Loucy (cell line): ENCODE data around the gene MEAK7.

Source experiments
- H2AFZ ChIP-seq: fragments of 200-600 bp; sonication (generic); 2 replicates; pipeline ENCODE4 v1.6.0; 2016; ENCODE audit warnings: antibody characterized with exemption, mild to moderate bottlenecking, low read length, moderate library complexity
- H3F3A ChIP-seq: fragments of 200-600 bp; 2 replicates; pipeline ENCODE4 v1.6.0; 2016; ENCODE audit warnings: antibody characterized with exemption, low read depth, mild to moderate bottlenecking
- H3K27me3 ChIP-seq: fragments of 200-600 bp; sonication (generic); 2 replicates; pipeline ENCODE4 v1.6.1; 2014; ENCODE audit warnings: low read length, mild to moderate bottlenecking; ENCODE audit not compliant: insufficient read depth, poor library complexity, severe bottlenecking
- H3K36me3 ChIP-seq: fragments of 200-600 bp; sonication (generic); 2 replicates; pipeline ENCODE4 v1.6.1; 2016; ENCODE audit warnings: low read length; ENCODE audit not compliant: insufficient read depth
- H3K4me1 ChIP-seq: fragments of 200-600 bp; sonication (generic); 2 replicates; pipeline ENCODE4 v1.5.1; 2014; ENCODE audit warnings: low read length, mild to moderate bottlenecking; ENCODE audit not compliant: insufficient read depth, poor library complexity, severe bottlenecking
- H3K4me2 ChIP-seq: fragments of 200-600 bp; sonication (generic); 2 replicates; pipeline ENCODE4 v1.6.0; 2014; ENCODE audit warnings: antibody characterized with exemption, low read length, low read depth, mild to moderate bottlenecking; ENCODE audit not compliant: poor library complexity, severe bottlenecking
- H3K4me3 ChIP-seq: fragments of 200-600 bp; sonication (generic); 2 replicates; pipeline ENCODE4 v1.5.1; 2014; ENCODE audit warnings: low read length, mild to moderate bottlenecking, mixed read lengths; ENCODE audit not compliant: poor library complexity, severe bottlenecking
- H3K79me2 ChIP-seq: fragments of 200-600 bp; sonication (generic); 2 replicates; pipeline ENCODE4 v1.6.1; 2014; ENCODE audit warnings: low read length; ENCODE audit not compliant: insufficient read depth
- H3K9ac ChIP-seq: fragments of 200-600 bp; sonication (generic); 2 replicates; pipeline ENCODE4 v1.6.0; 2014; ENCODE audit warnings: mild to moderate bottlenecking, low read depth, low read length, moderate library complexity; ENCODE audit not compliant: poor library complexity, severe bottlenecking
- H3K9me2 ChIP-seq: fragments of 200-600 bp; sonication (generic); replicated peaks from 2 replicates; pipeline ENCODE4 v1.6.1; 2016; ENCODE audit warnings: low read depth, low read length, mixed read lengths
- H3K9me3 ChIP-seq: fragments of 200-600 bp; sonication (generic); 2 replicates; pipeline ENCODE4 v1.6.1; 2014; ENCODE audit warnings: mild to moderate bottlenecking, antibody characterized with exemption, low read length, low read depth; ENCODE audit not compliant: insufficient read depth
- H4K20me1 ChIP-seq: fragments of 200-600 bp; sonication (generic); 2 replicates; pipeline ENCODE4 v1.6.0; 2014; ENCODE audit warnings: antibody characterized with exemption, low read length, mild to moderate bottlenecking; ENCODE audit not compliant: insufficient read depth, poor library complexity, severe bottlenecking
- CTCF ChIP-seq: fragments of 200-600 bp; sonication (generic); conservative IDR thresholded peaks from 2 replicates; pipeline ENCODE4 v1.5.1; 2014; ENCODE audit warnings: mild to moderate bottlenecking, antibody characterized with exemption, low read length
- EZH2phosphoT487 ChIP-seq: fragments of 200-600 bp; IDR thresholded peaks from 2 replicates; pipeline ENCODE4 v1.6.1; 2018; ENCODE audit warnings: antibody characterized with exemption, mild to moderate bottlenecking, moderate library complexity, borderline replicate concordance

Gene MEAK7

DNA sequence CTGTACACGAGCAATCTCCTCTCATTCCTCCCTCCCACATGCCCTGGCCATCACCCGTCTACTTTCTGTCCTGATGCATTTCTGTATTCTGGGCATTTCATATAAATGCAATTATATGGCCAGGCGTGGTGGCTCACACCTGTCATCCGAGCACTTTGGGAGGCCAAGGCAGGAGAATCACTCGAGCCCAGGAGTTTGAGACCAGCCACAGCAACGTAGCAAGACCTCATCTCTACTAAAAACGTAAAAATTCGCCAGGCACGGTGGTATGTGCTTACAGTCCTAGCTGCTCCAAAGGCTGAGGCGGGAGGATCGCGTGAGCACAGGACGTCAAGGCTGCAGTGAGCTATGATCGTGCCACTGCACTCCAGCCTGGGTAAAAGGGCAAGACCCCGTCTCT, 4.8 kb downstream of the MEAK7 start:
- Histone ChIP-seq H3K9ac (no peak overlapping the region), H3K27me3 (no peaks in the 10 kb centered on the region), H3K36me3 (no peaks in the 10 kb centered on the region), H3K79me2 (no peaks in the 10 kb centered on the region), H3F3A (no peaks in the 10 kb centered on the region), H4K20me1 (no peaks in the 10 kb centered on the region), H3K9me2 (no peaks in the 10 kb centered on the region), H3K4me2 (no peak overlapping the region), H3K4me1 (peaks cover 8% of the 10 kb centered on the region), H3K9me3 (no peaks in the 10 kb centered on the region), H2AFZ (no peak overlapping the region), H3K4me3 (no peak overlapping the region)
- TF ChIP-seq EZH2phosphoT487 = no peak
- no peak for TF ChIP-seq CTCF

- Histone ChIP-seq H3K27me3 (no peaks in the 10 kb centered on the region), H3K4me1 (peaks cover 6% of the 10 kb centered on the region), H2AFZ (no peak overlapping the region), H3K9me2 (no peaks in the 10 kb centered on the region), H3K9ac (no peak overlapping the region), H3F3A (no peaks in the 10 kb centered on the region), H4K20me1 (no peaks in the 10 kb centered on the region), H3K79me2 (no peaks in the 10 kb centered on the region), H3K36me3 (no peaks in the 10 kb centered on the region), H3K9me3 (no peaks in the 10 kb centered on the region), H3K4me3 (no peak overlapping the region), H3K4me2 (no peak overlapping the region)
- TF ChIP-seq EZH2phosphoT487 (no peak), CTCF (no peak)
Observed at GRCh38 chr16:84498859-84499620, 5.4 kb downstream of the MEAK7 start.

DNA sequence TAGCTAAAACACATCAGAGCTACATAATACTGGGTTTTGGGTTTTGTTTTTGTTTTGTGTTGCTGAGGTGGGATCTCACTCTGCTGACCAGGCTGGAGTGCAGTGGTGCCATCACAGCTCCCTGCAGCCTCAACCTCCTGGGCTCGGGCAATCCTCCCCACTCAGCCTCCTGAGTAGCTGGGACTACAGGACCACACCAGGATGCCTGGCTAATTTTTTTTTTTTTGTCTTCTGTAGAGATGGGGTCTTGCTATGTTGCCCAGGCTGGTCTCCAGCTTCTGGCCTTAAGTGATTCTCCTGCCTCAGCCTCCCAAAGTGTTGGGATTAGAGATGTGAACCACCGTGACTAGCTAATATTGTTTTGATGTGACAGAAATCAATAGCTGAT, 6.2 kb downstream of the MEAK7 start:
- Histone ChIP-seq H3K4me1 (no peaks in the 10 kb centered on the region), H3K4me2 (no peak overlapping the region), H3K9me2 (no peaks in the 10 kb centered on the region), H3K79me2 (no peaks in the 10 kb centered on the region), H3K9me3 (0 out of 2 replicates have a peak, but pooled peaks cover 3% of the 10 kb centered on the region), H3K9ac (no peak overlapping the region), H3K4me3 (no peak overlapping the region), H3F3A (no peaks in the 10 kb centered on the region), H3K27me3 (no peaks in the 10 kb centered on the region), H4K20me1 (no peaks in the 10 kb centered on the region), H3K36me3 (no peaks in the 10 kb centered on the region), H2AFZ (no peak overlapping the region)
- TF ChIP-seq EZH2phosphoT487 (no peak), CTCF (no peak)
